K562 (cell line): ENCODE measurements around the gene AGAP3. TPM values are rescaled to one million over a fixed set of nuclear protein-coding genes. Genes with fewer than 3 reads are reported as not detected.

Experiments used
- EHMT2 ChIP-seq: fragments of 450-650 bp; IDR thresholded peaks from 2 replicates; pipeline ENCODE4 v1.6.1; 2018; ENCODE audit warnings: antibody characterized with exemption
- GATAD2A ChIP-seq: fragments of 450-650 bp; IDR thresholded peaks from 2 replicates; pipeline ENCODE4 v1.6.1; 2017
- KAT2B ChIP-seq: IDR thresholded peaks from one replicate; pipeline ENCODE4 v1.6.1; 2012; ENCODE audit warnings: low read depth, mild to moderate bottlenecking, control low read depth, inconsistent platforms, low read length, moderate library complexity
- NR4A1 ChIP-seq, 2 experiments: fragments of 250-450 bp in 1 of 2; fragments of 450-650 bp in 1 of 2; sonication (Bioruptor Pico) in 1 of 2; IDR thresholded peaks; 2 replicates each; pipeline versions ENCODE4 v1.4.0 to v1.6.1; 2016 to 2020; ENCODE audit warnings: mild to moderate bottlenecking in 2 of 2, missing compliant biosample characterization in 1 of 2, missing genetic modification characterization in 1 of 2, moderate library complexity in 1 of 2
- PHB2 ChIP-seq: fragments of 450-650 bp; IDR thresholded peaks from 2 replicates; pipeline ENCODE4 v1.6.1; 2017; ENCODE audit warnings: low read depth
- SMARCA4 ChIP-seq: fragments of 450-650 bp; IDR thresholded peaks from 2 replicates; pipeline ENCODE4 v1.6.1; 2016
- SMARCB1 ChIP-seq: IDR thresholded peaks from 2 replicates; pipeline ENCODE4 v1.6.1; 2011; ENCODE audit warnings: improper control_type of control experiment, low read depth; ENCODE audit not compliant: insufficient read length
- SREBF1 ChIP-seq: fragments of 150-350 bp; IDR thresholded peaks from 2 replicates; pipeline ENCODE4 v1.6.1; 2014; ENCODE audit warnings: antibody characterized with exemption, low read depth, low read length, borderline replicate concordance
- TCFL5 ChIP-seq: fragments of 250-450 bp; sonication (Bioruptor Pico); conservative IDR thresholded peaks from 2 replicates; pipeline ENCODE4 v1.6.1; 2021; ENCODE audit warnings: mild to moderate bottlenecking, moderate library complexity, matching md5 sums
- ZBTB17 ChIP-seq: fragments of 450-650 bp; formaldehyde crosslinking; IDR thresholded peaks from 2 replicates; pipeline ENCODE4 v1.4.0; 2020; ENCODE audit warnings: mild to moderate bottlenecking
- ZNF274 ChIP-seq: IDR thresholded peaks from 2 replicates; pipeline ENCODE4 v1.6.1; 2011; ENCODE audit warnings: low read depth, mild to moderate bottlenecking, low read length, moderate library complexity, borderline replicate concordance
- ZNF445 ChIP-seq: fragments of 250-450 bp; sonication (Bioruptor Pico); IDR thresholded peaks from 2 replicates; pipeline ENCODE4 v1.4.0; 2020; ENCODE audit warnings: low read depth, mild to moderate bottlenecking, moderate library complexity
- ZNF57 ChIP-seq: fragments of 450-650 bp; formaldehyde crosslinking; IDR thresholded peaks from 2 replicates; pipeline ENCODE4 v1.4.0; 2020; ENCODE audit warnings: mild to moderate bottlenecking, moderate library complexity
- ZNF644 ChIP-seq: fragments of 200-800 bp; sonication (Bioruptor generic); IDR thresholded peaks from 2 replicates; pipeline ENCODE4 v1.6.1; 2016; ENCODE audit warnings: low read depth, missing genetic modification characterization, missing compliant biosample characterization
- ZNF76 ChIP-seq: fragments of 250-450 bp; sonication (Bioruptor Pico); IDR thresholded peaks from 2 replicates; pipeline ENCODE4 v1.4.0; 2020; ENCODE audit warnings: mild to moderate bottlenecking, moderate library complexity, borderline replicate concordance
- polyA plus RNA-seq, 8 experiments: library from polyadenylated mRNA; depleted of rRNA in 4 of 8; stranded (reverse) in 5 of 8; unstranded in 3 of 8; fragments of >200 nt; fragmentation: Nextera tagmentation in 2 of 8; fragmentation: Illumina TruSeq in 1 of 8; extraction: Ambion mirVana in 2 of 8; extraction: Trizol in 1 of 8; gene quantifications; 2 replicates each; pipeline versions ENCODE4 v1.2.1 to v1.2.3, GENCODE V29; 2011 to 2014; ENCODE audit warnings: inconsistent platforms in 1 of 8, missing spikeins in 1 of 8
- total RNA-seq, 7 experiments: library from RNA; depleted of rRNA in 6 of 7; stranded (reverse); fragments of >200 nt in 6 of 7; fragmentation: Illumina TruSeq in 2 of 7; extraction: Trizol in 2 of 7; gene quantifications; 2 replicates each; pipeline versions ENCODE4 v1.2.1 to v1.2.3, GENCODE V29; 2011 to 2021; ENCODE audit warnings: low replicate concordance in 1 of 7
- TF ChIP-seq, protein P1 (sequence below), 2 experiments: IDR thresholded peaks in 1 of 2; conservative IDR thresholded peaks in 1 of 2; 2 replicates each; pipeline ENCODE4 v1.6.1; 2016; ENCODE audit warnings: low read depth in 2 of 2, mild to moderate bottlenecking in 1 of 2, missing compliant biosample characterization in 1 of 2, missing genetic modification characterization in 1 of 2, moderate library complexity in 1 of 2
- TF ChIP-seq, protein P2 (sequence below): sonication (generic); formaldehyde crosslinking; IDR thresholded peaks from 2 replicates; pipeline ENCODE4 v1.8.0; 2022; ENCODE audit warnings: mild to moderate bottlenecking, missing genetic modification reagents
- TF ChIP-seq, protein P3 (sequence below): fragments of 450-650 bp; formaldehyde crosslinking; IDR thresholded peaks from 2 replicates; pipeline ENCODE4 v1.4.0; 2020; ENCODE audit warnings: mild to moderate bottlenecking, moderate library complexity
- TF ChIP-seq, protein P4 (sequence below): fragments of 250-450 bp; sonication (Bioruptor Pico); IDR thresholded peaks from 2 replicates; pipeline ENCODE4 v1.8.0; 2022; ENCODE audit warnings: inconsistent platforms, mild to moderate bottlenecking, moderate library complexity, borderline replicate concordance

The AGAP3 gene
- total and polyA plus RNA-seq, 9 of the 15 experiments (the other 6 are each of a cell fraction or from before 2014, with no cell fraction given), result 3.4 to 208 (median 62.2) TPM

DNA sequence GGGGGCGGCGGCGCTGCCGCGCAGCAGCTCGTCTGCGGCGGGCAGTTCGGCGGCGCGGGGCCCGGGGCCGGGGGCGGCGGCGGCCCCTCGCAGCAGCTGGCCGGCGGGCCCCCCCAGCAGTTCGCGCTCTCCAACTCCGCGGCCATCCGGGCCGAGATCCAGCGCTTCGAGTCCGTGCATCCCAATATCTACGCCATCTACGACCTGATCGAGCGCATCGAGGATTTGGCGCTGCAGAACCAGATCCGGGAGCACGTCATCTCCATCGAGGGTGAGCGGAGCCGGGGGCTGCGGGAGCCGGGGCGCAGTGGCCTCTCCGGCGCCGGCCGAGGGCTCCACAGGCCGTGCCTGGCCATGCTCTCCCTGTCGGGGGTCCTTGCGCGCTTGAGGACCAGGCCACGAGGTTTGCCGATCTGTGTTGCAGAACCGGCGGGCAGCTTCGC, 548 bp downstream of the AGAP3 start (continued):
- TF ChIP-seq, protein P1, sequence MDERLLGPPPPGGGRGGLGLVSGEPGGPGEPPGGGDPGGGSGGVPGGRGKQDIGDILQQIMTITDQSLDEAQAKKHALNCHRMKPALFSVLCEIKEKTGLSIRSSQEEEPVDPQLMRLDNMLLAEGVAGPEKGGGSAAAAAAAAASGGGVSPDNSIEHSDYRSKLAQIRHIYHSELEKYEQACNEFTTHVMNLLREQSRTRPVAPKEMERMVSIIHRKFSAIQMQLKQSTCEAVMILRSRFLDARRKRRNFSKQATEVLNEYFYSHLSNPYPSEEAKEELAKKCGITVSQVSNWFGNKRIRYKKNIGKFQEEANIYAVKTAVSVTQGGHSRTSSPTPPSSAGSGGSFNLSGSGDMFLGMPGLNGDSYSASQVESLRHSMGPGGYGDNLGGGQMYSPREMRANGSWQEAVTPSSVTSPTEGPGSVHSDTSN (CRISPR knock-in tag; IDR thresholded peaks at IDR 0.05; ENCODE audit: low read depth), result no peak
- TF ChIP-seq, protein P1 (tag; conservative IDR thresholded peaks at IDR 0.05; ENCODE audit: low read depth), result no peak
- TF ChIP-seq SMARCB1 (no peak), EHMT2 (no peak), KAT2B (no peak), ZBTB17 (CRISPR knock-in tag) (no peak), ZNF57 (CRISPR knock-in tag) (no peak), GATAD2A (0 out of 2 replicates have a peak, but pooled peaks have one; percentile 28), NR4A1 (CRISPR knock-in tag; IDR thresholded peaks at IDR 0.05) (no peak), NR4A1 (tag; IDR thresholded peaks at IDR 0.05) (no peak), ZNF76 (CRISPR knock-in tag) (no peak), SMARCA4 (no peak), PHB2 (no peak), ZNF445 (CRISPR knock-in tag) (no peak), TCFL5 (CRISPR knock-in tag) (no peak), ZNF644 (tag) (no peak), SREBF1 (0 out of 2 replicates have a peak, but pooled peaks have one; percentile 37), ZNF274 (no peak)
- TF ChIP-seq, protein P2, sequence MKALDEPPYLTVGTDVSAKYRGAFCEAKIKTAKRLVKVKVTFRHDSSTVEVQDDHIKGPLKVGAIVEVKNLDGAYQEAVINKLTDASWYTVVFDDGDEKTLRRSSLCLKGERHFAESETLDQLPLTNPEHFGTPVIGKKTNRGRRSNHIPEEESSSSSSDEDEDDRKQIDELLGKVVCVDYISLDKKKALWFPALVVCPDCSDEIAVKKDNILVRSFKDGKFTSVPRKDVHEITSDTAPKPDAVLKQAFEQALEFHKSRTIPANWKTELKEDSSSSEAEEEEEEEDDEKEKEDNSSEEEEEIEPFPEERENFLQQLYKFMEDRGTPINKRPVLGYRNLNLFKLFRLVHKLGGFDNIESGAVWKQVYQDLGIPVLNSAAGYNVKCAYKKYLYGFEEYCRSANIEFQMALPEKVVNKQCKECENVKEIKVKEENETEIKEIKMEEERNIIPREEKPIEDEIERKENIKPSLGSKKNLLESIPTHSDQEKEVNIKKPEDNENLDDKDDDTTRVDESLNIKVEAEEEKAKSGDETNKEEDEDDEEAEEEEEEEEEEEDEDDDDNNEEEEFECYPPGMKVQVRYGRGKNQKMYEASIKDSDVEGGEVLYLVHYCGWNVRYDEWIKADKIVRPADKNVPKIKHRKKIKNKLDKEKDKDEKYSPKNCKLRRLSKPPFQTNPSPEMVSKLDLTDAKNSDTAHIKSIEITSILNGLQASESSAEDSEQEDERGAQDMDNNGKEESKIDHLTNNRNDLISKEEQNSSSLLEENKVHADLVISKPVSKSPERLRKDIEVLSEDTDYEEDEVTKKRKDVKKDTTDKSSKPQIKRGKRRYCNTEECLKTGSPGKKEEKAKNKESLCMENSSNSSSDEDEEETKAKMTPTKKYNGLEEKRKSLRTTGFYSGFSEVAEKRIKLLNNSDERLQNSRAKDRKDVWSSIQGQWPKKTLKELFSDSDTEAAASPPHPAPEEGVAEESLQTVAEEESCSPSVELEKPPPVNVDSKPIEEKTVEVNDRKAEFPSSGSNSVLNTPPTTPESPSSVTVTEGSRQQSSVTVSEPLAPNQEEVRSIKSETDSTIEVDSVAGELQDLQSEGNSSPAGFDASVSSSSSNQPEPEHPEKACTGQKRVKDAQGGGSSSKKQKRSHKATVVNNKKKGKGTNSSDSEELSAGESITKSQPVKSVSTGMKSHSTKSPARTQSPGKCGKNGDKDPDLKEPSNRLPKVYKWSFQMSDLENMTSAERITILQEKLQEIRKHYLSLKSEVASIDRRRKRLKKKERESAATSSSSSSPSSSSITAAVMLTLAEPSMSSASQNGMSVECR, result no peak
- TF ChIP-seq, protein P3, sequence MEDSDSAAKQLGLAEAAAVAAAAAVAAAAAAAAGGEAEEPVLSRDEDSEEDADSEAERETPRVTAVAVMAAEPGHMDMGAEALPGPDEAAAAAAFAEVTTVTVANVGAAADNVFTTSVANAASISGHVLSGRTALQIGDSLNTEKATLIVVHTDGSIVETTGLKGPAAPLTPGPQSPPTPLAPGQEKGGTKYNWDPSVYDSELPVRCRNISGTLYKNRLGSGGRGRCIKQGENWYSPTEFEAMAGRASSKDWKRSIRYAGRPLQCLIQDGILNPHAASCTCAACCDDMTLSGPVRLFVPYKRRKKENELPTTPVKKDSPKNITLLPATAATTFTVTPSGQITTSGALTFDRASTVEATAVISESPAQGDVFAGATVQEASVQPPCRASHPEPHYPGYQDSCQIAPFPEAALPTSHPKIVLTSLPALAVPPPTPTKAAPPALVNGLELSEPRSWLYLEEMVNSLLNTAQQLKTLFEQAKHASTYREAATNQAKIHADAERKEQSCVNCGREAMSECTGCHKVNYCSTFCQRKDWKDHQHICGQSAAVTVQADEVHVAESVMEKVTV (CRISPR knock-in tag), result no peak
- TF ChIP-seq, protein P4, sequence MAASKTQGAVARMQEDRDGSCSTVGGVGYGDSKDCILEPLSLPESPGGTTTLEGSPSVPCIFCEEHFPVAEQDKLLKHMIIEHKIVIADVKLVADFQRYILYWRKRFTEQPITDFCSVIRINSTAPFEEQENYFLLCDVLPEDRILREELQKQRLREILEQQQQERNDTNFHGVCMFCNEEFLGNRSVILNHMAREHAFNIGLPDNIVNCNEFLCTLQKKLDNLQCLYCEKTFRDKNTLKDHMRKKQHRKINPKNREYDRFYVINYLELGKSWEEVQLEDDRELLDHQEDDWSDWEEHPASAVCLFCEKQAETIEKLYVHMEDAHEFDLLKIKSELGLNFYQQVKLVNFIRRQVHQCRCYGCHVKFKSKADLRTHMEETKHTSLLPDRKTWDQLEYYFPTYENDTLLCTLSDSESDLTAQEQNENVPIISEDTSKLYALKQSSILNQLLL, result no peak
